ENCODE measurements around the gene GABRR2.

The GABRR2 gene

DNA sequence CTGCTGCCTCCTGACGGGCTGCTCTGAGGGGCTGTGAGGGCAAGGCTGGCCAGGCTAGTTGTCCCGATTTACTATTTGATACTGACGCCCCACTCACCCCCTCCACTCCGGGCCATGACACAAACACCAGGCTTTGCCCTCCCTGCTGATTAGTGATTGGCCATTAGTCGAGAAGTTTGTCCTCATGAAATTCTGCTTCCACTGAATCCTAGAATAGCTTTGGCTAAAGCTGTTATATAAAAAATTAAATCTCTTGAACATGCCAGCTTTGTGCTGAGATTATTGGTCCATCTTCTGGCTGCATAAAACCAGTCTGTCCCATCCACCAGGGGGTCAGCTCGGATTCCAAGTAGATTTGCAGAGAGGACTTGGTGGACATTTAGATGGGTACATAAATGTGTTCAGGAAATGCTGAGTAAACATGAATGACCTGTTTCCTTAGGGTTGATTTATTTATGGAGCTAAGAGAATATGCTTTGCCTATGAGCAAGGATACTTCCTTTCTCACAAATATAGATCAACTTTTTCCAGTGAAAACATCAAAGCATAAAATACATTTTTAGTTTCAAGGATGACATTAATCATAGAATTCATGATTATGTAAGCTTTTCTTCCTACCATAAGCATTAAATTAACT, at the start of gene GABRR2:
Gene GABRR2, minus strand, starts transcription at position 51 of the 637 bp plus-strand sequence. CDS start 134 bp downstream, outside the sequence.
- DNase-seq = no peak
- intact Hi-C loops (cut with DNase I) = no loop called here

DNA sequence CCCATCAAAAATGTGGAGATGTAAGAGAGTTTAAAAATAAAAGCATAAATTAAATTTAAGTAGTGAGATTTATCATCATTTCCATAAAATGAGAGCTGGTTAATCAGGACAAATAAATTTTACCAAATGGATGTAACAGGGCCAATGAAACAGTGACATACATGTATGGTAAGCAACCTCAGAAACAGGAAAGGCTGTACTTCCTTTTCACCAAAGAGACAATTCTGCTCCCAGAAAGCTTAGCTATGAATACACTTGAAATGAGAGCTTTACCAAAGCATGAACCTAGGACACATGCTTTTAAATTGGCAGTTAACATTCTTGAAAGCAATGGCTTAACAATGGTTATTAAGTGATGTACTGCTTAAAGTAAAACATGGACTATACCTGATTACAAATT, 49.5 kb upstream of the GABRR2 start:
- no peak for DNase-seq
- intact Hi-C loops (cut with DNase I) = no loop called here

DNA sequence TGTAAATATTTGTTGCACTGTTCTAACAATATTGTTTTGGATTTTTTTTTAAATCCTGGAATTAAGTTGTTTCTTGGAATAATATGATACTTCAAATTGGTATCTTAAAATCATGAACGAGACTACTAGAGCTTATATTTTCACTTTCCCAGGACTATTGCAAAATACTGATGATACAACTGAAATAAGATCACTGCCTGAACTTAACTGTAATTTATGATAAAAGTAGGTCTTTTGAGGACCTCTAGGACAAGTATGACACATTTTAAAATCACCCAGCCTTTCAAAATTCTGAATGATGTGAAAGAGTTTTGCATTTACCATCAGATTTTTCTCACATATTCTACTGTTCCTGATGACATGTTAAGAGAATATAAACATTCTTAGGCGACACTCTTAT, 46.1 kb upstream of the GABRR2 start:
- intact Hi-C loops (cut with DNase I) = no loop called here

DNA sequence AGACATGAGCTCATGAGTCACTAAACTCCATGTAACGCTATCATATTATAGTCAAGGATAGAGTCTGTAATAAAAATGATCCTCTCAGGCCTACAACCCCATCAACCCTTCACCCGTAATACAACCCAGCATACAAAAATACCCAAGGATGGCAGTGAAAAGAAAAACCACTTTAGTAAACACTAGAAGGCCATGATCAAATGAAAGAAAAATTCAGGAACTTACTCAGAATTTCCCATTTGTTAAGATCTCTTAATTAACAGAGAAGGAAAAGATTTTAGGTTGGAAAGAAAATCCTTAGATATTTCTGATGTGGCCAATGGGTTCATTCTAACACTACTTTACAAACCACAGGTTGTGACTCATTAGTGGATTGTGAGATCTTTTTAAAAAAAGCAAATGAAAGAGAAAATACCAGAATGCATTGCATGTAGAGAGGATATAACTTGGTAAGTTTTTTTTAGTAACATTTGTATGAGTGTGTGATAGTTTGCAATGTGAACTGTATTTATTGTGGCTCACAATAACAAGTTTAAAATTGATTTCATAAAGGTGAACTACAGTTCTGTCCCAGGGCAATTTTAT, 45.4 kb upstream of the GABRR2 start:
- intact Hi-C loops (cut with DNase I) = no loop called here

More for the DNA sequence above, 46.1 kb upstream of the GABRR2 start:
- DNase-seq = no peak

DNA sequence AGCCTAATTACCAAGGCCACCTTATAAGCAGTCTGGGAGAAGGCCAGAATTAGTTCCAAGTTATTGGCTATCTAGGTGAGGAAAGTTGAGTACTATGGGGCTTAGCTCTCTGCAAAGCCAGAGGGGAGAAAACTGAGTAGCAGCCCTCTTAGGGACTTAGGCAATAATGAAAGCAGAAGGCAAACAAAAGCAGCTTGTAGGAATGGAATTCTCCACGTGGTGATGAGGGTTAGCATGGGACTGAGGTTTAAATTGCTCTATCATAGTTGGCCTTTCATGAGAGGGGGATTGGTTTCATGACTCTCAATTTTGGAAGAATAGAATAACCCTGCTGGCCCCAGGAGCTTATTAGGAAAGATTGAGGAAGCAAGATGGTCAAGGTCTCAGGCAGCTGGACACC, 44.5 kb upstream of the GABRR2 start:
- intact Hi-C loops (cut with DNase I) = no loop called here

More for the DNA sequence above, 45.4 kb upstream of the GABRR2 start:
- no peak for DNase-seq

DNA sequence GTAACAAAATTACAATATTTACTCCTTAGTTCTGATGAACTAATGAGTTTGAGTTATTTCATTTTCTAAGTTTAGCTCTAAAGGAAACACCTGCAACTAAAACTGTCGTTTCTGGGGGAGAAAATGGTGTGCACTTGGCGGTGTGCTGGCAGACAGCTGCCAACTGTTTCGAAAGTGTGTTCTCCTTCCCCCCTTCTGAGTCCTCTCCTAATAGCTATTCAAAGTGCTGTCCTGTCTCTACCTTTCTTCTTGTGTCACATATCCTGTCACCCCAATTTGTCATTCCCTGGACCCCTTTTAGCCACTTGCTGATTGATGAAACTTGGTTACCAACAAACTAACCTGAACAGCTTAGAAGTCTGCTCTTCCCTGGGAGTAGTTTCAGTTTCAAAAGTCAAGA, 42.3 kb upstream of the GABRR2 start:
- no peak for DNase-seq
- intact Hi-C loops (cut with DNase I) = no loop called here

More for the DNA sequence above, 44.5 kb upstream of the GABRR2 start:
- DNase-seq = no peak

DNA sequence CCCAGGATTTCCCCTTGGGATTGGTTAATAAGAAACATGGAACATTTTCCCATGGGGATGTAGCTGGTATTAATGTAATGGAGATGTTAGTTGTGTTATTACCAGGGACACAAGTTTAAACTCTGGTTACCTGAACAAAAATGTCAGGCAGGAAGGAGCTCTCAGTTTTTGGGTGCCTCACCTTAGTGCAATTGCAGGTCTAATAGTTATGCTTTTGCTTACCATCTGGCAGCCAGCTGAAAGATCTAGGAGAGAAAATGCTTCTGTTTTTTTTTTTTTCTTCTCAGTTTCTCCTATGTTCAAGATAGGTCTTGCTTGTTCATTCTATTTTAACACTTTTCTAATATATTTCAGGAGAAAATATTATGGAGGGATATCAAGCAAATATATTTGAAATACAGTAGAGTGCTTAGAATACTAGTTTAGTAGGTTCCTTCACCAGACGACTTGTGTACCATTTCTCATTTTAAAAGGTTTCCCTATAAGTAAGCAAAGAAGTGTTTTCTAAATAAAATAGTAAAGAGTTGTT, 41.6 kb upstream of the GABRR2 start:
- intact Hi-C loops (cut with DNase I) = no loop called here
- no peak for DNase-seq

DNA sequence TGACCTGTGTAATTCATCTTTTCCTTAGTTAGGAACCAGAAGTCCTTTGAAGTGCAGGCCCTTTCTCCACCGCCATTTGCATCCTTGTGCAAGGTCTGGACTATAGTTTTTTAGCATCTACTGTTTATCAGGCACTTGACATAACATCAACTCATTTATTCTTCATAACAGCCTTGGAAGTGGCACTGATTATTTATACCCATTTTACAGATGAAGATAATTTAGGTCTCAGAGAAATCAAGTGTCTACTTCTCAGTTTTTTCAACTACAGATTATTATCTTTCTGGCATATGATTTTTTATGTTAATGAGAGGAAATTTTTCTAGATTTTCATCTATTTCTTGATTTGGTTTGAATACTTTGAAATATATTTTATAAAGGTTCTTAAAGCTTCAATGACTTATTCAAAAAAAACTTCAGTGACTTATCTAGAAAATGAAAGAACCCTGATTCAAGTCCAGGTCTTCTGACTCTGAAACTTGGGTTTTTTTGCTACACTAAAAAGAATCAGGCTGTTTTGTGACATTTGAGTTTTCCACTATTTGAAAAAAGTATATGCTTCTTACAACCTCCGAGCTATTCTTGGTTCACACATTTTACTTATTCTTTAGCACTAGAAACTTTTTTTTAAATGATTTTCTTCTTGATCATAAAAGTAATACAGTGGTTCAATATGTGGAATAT, 40.6 kb upstream of the GABRR2 start:
- intact Hi-C loops (cut with DNase I) = no loop called here
- DNase-seq = no peak

DNA sequence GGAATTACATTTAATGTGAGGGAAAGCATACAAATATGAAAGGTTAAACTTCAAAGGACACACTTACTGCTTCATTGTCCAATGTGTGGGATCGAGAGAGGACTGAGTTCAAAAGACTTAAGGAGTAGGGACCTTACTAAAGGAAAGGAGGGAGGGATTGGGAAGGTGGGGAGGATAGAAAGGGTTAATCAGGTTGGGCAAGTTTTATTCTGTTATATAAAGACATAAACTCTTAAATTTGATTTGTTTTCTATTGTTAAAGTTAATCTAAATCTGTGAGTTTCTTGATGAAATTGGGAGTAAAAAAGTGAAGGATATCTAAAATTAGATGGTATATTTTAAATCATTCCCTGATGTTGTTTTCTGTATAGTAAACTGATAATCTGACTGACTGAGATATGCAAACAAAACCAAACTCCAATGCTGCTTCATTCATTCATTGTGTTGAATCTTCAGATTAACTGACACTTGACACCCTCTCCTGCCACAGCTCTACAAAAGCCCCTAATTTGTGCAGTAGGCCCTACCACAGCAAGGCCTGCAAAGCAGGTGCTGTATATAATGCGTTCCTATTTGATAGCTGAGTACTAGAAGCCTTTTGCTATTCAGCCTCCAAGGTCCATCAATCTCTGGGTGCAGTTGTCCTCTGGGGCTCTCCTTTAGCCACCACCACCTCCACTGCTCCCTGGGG, 38.7 kb upstream of the GABRR2 start:
- DNase-seq = no peak
- intact Hi-C loops (cut with DNase I) = no loop called here

DNA sequence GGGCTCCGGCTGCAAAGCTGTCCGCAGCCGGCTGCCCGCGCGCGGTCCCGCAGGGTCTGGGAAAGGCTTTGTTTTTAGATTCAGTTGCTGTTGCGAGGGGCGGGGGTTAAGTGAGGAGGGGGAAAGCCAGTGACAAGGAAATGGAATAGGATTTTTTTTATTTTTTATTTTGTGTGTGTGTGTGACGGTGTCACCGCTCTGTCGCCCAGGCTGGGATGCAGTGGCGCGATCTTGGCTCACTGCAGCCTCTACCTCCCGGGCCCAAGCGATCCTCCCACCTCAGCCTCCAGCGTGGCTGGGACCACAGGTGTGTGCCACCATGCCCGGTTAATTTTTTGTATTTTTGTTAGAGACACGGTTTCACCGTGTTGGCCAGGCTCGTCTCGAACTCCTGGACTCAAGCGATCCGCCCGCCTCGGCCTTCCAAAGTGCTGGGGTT, 38.0 kb upstream of the GABRR2 start:
- intact Hi-C loops (cut with DNase I) = no loop called here
- peak in 2 of 42 donors; percentile 2 to 9 for DNase-seq

DNA sequence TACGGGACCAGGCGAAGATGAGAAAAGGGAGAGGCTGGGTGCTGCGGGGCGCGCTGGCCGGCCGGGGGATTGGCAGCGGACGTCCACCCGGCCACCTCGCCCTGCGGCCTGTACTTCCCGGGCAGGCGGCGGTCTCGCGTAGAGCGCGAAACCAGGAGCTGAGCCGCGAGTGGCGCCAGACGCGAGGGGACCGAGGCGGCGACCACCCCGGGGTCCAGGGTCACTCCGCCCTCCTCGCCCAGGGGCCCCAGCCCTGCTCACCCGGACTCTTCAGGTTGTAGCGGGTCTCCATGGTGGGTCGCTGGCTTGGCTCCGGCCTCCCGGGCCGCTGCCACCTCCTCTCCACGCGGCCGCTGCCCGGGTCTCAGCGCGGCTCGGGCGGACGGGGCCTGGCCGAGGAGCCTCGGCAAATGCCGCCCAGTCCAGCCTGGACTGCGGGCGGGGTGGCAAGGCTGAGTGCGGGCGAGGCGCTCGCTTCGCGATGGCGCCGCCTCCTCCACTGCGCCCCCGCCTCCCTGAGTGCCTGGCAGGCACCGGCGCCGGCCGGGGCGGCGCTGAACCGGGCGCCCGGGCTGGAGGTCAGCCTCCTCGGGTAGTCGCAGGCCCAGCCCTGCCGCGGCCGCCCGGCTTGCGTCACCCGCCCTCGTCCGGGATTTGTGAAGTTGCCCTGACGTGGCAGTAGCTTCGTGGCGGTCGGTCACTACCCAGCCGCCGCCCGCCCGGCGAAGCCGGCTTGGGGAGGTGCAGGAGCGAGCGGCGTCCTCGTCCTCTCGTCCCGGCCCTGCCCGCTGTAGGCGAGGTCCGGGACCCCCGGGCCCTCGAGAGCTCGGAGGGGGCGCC, 37.4 kb upstream of the GABRR2 start, which contains the start of gene UBE2J1:
Gene UBE2J1, minus strand, starts transcription at position 445 of the 840 bp plus-strand sequence. Its CDS starts 153 bp downstream, at position 292.
- intact Hi-C loops (cut with DNase I) = no loop called here

DNA sequence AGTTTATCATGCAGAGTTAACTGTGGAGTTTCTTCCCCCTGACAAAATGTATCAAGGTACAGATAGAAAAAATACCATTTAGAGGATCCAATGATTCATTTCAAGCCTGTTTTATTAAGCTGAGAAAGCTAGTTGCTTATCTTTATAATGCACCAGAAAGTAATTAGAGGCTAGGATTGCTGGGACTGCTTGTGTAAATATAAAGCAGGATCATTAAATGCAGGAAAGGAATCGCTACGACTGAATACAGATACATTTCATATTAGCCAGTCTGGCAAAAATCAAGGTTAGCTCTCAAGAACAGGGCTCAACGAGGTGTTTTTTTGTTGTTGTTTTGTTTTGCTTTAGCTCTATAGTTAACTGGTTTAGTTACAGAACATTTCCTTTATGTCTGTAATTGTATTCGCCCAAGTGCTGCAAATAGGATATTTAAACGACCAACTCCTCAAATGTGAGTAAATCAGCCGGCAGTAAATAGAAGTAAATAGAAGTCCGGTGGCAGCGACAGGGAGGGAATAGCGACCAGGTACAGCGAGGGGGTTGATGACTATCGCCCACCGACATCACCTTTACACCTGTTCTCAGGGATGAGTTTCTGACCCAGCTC, 36.7 kb upstream of the GABRR2 start:
- DNase-seq = no peak
- intact Hi-C loops (cut with DNase I) = no loop called here

More for the DNA sequence above, 37.4 kb upstream of the GABRR2 start, which contains the start of gene UBE2J1:
- DNase-seq = peak; percentile 63 to 94 (median 88)

DNA sequence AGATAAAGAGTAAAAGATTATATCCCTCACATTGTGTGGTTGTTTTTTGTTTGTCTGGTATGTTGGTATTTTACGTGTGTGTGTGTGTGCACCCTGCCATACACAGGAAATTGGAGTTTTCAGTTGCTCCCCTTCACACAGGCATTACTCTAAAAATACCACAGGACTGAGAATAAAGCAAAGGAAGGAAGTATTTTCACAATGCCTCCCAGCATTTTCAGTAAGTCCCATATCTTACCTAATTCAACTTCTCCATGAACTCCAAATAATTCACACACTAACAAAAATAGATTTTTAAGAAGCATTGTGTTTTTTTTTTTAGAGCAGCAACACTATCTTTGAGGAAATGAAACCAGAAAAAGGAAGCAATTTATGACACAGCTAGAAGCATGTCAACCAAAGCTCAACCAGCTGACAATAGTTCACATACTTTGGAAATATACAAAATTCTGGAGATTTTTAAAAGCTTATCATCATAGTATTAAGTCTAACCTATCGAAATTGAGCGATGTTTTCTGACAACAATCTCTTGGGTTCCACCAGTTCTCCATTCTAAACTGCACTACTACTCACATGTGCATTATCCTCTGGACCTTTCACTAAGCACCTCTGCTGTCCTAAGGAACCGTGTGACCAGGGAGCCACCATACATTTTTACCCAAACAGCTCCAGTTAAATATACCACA, 35.3 kb upstream of the GABRR2 start:
- DNase-seq = no peak
- intact Hi-C loops (cut with DNase I) = no loop called here

DNA sequence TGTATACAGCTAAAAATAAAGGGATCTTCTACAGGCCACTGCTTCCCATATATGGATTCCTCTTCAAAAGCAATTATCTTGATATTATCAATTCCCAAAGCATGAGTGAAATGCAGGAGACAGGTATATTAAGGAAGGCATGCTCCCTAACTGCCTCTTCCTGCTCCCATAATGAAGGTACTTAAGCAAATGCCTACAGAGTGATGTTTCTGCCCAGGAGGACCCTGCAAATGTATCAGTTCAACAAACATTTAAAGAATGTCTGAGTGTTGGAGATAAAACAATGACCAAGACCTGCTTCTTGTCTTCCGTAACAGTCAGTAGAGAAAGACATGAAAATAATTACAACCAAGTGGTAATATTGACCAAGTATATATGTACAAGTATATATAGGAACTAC, 33.3 kb upstream of the GABRR2 start:
- intact Hi-C loops (cut with DNase I) = no loop called here
- no peak for DNase-seq

DNA sequence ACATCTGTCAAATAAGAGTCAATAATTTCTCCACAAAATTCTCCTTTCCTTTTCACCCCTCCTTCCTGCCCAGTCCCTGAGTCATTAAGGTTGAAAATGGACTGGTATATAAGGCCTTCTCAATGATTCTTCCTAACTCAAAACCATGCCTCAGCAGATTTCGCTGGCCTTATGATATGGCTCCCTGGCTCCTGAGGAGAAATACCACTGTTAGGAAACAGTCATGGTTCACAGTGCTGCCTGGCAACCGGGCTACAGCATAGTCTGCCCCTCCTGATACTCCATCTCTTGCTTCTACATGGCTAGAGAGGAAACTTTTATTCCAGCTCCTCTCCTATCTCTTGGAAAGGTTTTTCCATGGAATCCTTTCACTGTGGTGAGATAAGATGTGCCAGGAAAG, 32.7 kb upstream of the GABRR2 start:
- intact Hi-C loops (cut with DNase I) = no loop called here

DNA sequence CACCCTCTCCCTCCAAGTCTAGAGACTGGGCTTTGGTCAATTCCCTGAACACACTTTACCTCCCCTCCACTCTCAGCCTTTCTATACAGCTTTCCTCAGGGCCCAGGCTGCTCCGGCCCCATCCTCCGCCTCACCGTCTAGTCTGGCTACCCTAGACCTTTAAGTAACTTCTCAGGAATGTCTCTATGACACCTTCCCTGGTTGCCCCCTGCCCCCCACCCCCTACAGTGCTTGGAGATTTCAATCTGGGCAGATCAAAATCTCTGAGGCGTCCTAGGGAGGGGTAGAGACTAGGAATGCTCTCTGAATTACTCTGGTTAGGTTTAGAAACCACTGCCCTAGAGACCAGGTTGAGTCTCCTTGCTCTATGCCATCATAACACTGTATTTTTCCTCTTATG, 31.3 kb upstream of the GABRR2 start:
- intact Hi-C loops (cut with DNase I) = no loop called here
- DNase-seq = no peak

More for the DNA sequence above, 32.7 kb upstream of the GABRR2 start:
- DNase-seq = no peak

DNA sequence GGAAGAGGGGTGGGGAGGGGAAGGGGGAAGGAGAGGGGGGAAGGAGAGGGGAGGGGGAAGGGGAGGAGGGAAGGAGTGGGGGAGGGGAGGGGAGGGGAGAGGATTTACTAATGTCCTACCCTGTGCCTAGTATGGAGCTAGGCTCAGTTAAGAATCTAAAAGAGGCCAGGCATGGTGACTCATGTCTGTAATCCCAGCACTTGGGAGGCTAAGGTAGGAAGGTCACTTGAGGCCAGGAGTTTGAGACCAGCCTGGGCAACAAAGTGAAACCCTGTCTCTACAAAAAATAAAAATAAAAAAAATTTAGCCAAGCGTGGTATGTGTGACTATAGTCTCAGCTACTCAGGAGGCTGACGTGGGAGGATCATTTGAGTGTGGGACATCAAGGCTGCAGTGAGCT, 24.5 kb upstream of the GABRR2 start:
- DNase-seq = no peak
- intact Hi-C loops (cut with DNase I) = no loop called here

DNA sequence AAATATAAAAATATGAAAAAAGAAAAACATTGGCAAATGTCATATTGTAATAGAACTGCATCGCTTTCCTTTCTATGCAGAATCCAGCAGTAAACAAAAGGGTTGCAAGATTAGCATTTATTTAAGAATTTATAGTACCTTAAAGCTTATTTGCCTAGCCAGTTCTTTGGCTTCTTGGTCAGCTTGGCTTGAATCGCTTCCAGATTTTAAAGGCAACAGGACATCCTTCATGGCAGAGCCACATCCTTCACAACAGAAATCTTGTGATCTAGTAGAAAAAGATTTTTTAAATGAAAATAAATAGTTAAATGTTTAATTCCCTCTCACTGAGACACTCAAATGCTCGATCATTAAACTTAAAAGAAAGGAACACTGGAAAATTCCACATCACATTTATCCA, 20.1 kb upstream of the GABRR2 start:
- no peak for DNase-seq
- intact Hi-C loops (cut with DNase I) = no loop called here

All from head of caudate nucleus (tissue), 42 donors.